Epithelial cell of esophagus (primary cell): Measurements from ENCODE around the gene AHR.
"Not testable (repeated sequence)": the region's sequence is repeated elsewhere in the genome, so short reads cannot be mapped to it uniquely, and the experiment has no call there.

Source experiments
- DNase-seq: peaks from one replicate; pipeline ENCODE4 v3.0.0; 2010; ENCODE audit warnings: low read depth
- H3K4me3 ChIP-seq: 2 replicates; pipeline ENCODE4 v1.5.1; 2011; ENCODE audit warnings: mild to moderate bottlenecking, low read length, control low read depth
- TF ChIP-seq, protein P1 (sequence below): IDR thresholded peaks from 2 replicates; pipeline ENCODE4 v1.5.1; 2011; ENCODE audit warnings: low read depth, mild to moderate bottlenecking, low read length, control low read depth, inconsistent platforms; ENCODE audit not compliant: insufficient read depth; ENCODE audit errors: missing control alignments

Gene AHR

GRCh38 chr7:17336168-17336567 lies 37.7 kb downstream of the AHR start:
- H3K4me3 ChIP-seq, result no peak overlapping the region
- TF ChIP-seq, protein P1, sequence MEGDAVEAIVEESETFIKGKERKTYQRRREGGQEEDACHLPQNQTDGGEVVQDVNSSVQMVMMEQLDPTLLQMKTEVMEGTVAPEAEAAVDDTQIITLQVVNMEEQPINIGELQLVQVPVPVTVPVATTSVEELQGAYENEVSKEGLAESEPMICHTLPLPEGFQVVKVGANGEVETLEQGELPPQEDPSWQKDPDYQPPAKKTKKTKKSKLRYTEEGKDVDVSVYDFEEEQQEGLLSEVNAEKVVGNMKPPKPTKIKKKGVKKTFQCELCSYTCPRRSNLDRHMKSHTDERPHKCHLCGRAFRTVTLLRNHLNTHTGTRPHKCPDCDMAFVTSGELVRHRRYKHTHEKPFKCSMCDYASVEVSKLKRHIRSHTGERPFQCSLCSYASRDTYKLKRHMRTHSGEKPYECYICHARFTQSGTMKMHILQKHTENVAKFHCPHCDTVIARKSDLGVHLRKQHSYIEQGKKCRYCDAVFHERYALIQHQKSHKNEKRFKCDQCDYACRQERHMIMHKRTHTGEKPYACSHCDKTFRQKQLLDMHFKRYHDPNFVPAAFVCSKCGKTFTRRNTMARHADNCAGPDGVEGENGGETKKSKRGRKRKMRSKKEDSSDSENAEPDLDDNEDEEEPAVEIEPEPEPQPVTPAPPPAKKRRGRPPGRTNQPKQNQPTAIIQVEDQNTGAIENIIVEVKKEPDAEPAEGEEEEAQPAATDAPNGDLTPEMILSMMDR, result no peak
- DNase-seq, result no peak

GRCh38 chr7:17339139-17339538 lies 40.7 kb downstream of the AHR start:
- DNase-seq, result no peak
- no peak overlapping the region for H3K4me3 ChIP-seq
- TF ChIP-seq, protein P1, result no peak

DNA sequence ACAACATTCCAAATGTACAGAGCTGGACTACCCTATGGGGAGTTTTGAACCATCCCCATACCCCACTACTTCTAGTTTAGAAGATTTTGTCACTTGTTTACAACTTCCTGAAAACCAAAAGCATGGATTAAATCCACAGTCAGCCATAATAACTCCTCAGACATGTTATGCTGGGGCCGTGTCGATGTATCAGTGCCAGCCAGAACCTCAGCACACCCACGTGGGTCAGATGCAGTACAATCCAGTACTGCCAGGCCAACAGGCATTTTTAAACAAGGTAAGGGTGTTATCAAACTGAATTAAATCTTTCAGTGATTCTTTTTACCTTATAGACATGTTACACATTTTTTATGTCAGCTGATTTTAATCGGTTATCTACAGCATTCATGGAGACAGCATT lies 41.5 kb downstream of the AHR start:
- no peak overlapping the region for H3K4me3 ChIP-seq
- no peak for DNase-seq
- TF ChIP-seq, protein P1, result no peak

DNA sequence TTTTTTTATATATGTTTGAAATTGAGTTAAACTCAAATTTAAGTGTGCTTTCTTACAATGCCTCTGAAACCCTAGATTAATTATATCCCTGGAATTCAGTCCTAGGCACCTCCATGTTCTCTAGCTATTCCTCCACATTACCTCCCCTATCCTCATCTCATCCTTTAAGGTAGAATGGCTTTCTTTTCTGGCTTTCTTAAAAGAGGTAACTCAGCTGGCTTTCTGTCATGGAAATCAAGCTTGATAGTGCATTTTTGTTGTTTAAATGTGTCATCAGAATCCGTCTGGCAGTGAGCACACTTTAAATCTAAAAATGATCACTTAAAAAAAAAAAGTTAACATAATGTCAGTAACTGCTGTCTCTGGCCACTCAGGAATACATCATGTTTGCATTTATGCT lies 42.2 kb downstream of the AHR start:
- no peak overlapping the region for H3K4me3 ChIP-seq
- TF ChIP-seq, protein P1, result no peak
- DNase-seq, result no peak

DNA sequence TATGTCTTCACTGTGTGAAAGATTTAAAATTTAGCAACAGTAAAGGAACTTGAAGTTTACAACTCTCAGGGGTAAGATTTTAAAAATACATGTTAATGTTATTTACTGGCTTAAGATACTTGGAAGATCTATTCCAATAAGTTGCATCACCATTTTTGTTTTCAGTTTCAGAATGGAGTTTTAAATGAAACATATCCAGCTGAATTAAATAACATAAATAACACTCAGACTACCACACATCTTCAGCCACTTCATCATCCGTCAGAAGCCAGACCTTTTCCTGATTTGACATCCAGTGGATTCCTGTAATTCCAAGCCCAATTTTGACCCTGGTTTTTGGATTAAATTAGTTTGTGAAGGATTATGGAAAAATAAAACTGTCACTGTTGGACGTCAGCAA lies 44.3 kb downstream of the AHR start:
- H3K4me3 ChIP-seq, result no peak overlapping the region
- TF ChIP-seq, protein P1, result no peak
- DNase-seq, result no peak

DNA sequence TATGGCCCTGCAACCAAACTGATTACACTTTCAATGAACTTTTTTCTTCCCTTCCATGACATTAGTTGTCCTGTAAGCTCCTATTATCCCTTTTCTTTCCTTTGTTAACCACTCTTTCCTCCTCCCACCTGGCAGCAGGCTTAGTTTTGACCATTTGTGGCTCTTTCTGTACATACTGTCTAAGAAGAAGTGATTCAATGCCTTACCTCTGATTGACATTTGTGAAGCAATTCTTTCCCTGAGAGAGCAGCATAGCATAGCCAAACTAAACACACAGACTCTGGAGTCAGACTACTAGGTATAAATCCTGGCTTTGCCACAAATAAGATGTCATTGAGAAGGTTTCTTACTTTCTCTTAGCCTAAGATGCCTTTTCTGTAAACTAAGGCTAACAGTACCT lies 48.9 kb downstream of the AHR start:
- DNase-seq, result no peak
- TF ChIP-seq, protein P1, result no peak
- H3K4me3 ChIP-seq, result no peak overlapping the region

GRCh38 chr7:17348932-17349331 lies 50.5 kb downstream of the AHR start:
- not testable (repeated sequence) for DNase-seq, H3K4me3 ChIP-seq

DNA sequence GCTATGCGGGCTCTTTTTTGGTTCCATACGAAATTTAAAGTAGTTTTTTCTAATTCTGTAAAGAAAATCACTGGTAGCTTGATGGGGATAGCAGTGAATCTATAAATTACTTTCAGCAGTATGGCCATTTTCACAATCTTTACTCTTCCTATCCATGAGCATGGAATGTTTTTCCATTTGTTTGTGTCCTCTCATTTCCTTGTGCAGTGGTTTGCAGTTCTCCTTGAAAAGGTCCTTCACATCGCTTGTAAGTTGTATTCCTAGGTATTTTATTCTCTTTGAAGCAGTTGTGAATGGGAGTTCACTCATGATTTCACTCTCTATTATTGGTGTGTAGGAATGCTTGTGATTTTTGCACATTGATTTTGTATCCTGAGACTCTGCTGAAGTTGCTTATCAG lies 51.9 kb downstream of the AHR start:
- not testable (repeated sequence) for DNase-seq

GRCh38 chr7:17353650-17354419 lies 55.4 kb downstream of the AHR start:
- not testable (repeated sequence) for DNase-seq, H3K4me3 ChIP-seq

More for the DNA sequence above, 51.9 kb downstream of the AHR start:
- H3K4me3 ChIP-seq, result not testable (repeated sequence)
